Fibroblast of lung (primary cell): Measurements from ENCODE around the gene ROR2.

Experiments
- EZH2 ChIP-seq: IDR thresholded peaks from 2 replicates; pipeline ENCODE4 v1.5.1; 2012; ENCODE audit warnings: low read length, control low read depth, mild to moderate bottlenecking; ENCODE audit errors: missing control alignments
- TF ChIP-seq, protein P1 (sequence below), 2 donors: IDR thresholded peaks in 1 of 2; conservative IDR thresholded peaks in 1 of 2; 1 replicate in 1 of 2; 2 replicates in 1 of 2; pipeline ENCODE4 v1.5.1; 2011 to 2012; ENCODE audit warnings: low read length in 2 of 2, control low read depth in 1 of 2, inconsistent platforms in 1 of 2, low read depth in 1 of 2, mild to moderate bottlenecking in 1 of 2

DNA sequence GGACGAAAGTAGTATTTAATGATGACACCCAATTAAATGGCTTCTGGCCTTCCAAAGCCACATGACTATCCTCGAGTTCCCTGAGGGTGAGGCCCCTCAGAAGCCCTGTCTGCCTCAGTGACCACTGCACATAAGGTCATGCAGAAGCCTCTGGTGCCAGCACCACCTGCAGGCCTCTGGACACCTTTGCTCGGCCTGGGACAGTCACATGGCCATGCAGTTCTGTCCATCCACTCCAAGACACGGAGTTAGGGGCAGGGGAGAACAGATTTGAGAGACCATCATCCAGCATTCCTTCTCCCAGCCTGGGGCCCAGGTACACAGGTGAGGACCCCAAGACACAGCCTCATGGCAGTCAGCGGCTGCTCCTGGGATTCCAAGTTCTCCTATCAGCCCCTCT is 145.0 kb downstream of the ROR2 start:
- TF ChIP-seq, protein P1, sequence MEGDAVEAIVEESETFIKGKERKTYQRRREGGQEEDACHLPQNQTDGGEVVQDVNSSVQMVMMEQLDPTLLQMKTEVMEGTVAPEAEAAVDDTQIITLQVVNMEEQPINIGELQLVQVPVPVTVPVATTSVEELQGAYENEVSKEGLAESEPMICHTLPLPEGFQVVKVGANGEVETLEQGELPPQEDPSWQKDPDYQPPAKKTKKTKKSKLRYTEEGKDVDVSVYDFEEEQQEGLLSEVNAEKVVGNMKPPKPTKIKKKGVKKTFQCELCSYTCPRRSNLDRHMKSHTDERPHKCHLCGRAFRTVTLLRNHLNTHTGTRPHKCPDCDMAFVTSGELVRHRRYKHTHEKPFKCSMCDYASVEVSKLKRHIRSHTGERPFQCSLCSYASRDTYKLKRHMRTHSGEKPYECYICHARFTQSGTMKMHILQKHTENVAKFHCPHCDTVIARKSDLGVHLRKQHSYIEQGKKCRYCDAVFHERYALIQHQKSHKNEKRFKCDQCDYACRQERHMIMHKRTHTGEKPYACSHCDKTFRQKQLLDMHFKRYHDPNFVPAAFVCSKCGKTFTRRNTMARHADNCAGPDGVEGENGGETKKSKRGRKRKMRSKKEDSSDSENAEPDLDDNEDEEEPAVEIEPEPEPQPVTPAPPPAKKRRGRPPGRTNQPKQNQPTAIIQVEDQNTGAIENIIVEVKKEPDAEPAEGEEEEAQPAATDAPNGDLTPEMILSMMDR (conservative IDR thresholded peaks at IDR 0.05 in 1 of 2, IDR thresholded peaks at IDR 0.05 in 1 of 2; ENCODE audit: low read depth in 1 of 2, low read length in 2 of 2), result no peak
- no peak for TF ChIP-seq EZH2
